Dedifferentiated amniotic fluid mesenchymal stem cell (primary cell): Measurements from ENCODE around the gene DOCK3.
"Not testable (repeated sequence)": the region's sequence is repeated elsewhere in the genome, so short reads cannot be mapped to it uniquely, and the experiment has no call there.

ENCODE experiments used
- DNase-seq: peaks from one replicate; pipeline ENCODE4 v3.0.0-alpha.2; 2016; ENCODE audit errors: extremely low spot score

DOCK3 gene

DNA sequence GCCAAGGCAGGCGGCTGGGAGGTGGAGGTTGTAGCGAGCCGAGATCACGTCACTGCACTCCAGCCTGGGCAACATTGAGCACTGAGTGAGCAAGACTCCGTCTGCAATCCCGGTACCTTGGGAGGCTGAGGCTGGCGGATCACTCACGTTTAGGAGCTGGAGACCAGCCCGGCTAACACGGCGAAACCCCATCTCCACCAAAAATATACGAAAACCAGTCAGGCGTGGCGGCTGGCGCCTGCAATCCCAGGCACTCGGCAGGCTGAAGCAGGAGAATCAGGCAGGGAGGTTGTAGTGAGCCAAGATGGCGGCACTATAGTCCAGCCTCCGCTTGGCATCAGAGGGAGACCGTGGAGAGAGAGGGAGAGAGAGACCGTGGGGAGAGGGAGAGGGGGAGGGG, 129.6 kb downstream of the DOCK3 start:
- not testable (repeated sequence) for DNase-seq

- DNase-seq: no peak
These were observed 130.6 kb downstream of the DOCK3 start for GRCh38 chr3:50805321-50805720.

DNA sequence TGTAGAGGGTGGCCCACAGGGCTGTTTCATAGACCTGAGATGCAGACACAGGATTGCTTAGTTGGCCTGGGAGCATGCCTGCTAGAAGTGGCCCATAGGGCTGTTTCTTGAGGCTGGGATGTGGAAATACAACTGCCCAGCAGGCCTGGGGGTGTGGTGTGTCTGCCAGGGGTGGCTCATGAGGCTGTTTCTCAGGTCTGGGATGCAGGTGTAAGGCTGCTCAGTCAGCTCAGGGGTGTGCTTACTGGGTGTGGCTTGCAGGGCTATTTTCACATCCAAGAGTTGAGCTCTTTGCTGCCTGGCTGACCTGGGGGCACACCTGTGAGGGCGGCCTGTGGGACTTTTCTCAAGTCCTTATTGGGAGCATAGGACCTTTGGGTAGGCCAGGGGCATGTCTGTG, 131.3 kb downstream of the DOCK3 start:
- no peak for DNase-seq

- DNase-seq: no peak
These were observed 132.1 kb downstream of the DOCK3 start for GRCh38 chr3:50806806-50807205.

GRCh38 chr3:50807266-50807665, 132.5 kb downstream of the DOCK3 start:
- DNase-seq: no peak

GRCh38 chr3:50811893-50812292, 137.2 kb downstream of the DOCK3 start:
- no peak for DNase-seq

GRCh38 chr3:50815844-50816243, 141.1 kb downstream of the DOCK3 start:
- DNase-seq: no peak

DNA sequence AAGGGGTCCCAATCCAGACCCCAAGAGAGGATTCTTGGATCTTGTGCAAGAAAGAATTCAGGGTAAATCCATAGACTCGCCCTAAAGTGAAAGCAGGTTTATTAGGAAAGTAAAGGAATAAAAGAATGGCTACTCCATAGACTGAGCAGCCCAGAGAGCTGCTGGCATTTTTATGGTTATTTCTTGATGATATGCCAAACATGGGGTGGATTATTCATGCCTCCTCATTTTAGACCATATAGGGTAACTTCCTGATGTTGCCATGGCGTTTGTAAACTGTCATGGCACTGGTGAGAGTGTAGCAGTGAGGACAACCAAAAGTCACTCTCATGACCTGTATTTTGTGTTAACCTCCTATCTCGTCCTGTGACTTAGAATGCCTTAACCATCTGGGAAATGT, 142.2 kb downstream of the DOCK3 start:
- no peak for DNase-seq

DNA sequence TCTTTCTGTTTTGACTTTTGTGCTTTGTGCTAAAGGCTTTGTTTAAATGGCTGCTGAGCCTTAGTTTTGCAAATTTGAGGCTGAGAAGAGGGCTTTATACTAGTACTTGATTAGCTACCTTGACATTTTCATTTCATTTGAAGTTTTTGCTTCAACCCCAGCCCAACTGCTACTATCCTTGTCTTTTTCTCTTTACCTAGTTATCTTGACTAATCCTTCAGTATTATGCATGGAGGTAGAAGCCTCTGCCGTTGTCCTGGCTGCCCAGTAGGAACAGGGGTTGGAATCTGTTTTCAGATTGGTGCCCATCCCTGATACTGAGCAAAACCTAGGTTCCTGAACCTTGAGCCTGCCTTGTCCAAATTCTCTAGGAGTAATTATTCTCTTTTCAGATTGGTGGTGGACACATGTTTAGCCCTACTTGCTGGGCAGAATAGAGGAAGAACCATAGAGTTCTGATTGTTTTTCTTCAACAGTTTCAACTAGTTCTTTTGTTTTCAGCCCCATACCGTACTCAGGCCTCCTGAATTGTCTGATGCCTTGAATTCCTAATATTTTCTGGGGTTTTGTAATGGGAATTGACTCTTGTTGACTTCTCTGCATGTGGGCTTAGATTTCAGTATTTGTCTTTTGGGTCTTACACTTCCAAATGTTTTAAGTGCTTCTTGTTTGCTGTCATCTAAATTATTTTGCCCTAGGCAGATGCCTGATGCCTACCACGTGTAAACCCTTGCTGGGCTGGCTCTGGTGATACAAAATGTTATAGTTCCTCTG, 143.2 kb downstream of the DOCK3 start:
- DNase-seq: no peak

DNA sequence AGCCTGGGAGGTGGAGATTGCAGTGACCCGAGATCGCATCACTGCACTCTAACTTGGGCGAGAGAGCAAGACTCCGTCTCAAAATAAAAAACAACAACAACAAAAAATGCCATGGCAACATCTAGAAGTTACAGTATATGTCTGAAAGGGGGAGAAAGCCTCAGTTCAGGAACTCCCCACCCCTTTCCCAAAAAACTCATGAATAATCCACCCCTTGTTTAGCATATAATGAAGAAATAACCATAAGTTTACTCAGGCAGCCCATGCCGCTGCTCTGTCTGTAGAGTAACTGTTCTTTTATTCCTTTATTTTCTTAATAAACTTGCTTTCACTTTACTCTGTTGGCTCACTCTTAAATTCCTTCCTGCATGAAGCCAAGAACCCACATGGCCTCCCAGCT, 145.2 kb downstream of the DOCK3 start:
- DNase-seq: no peak

DNA sequence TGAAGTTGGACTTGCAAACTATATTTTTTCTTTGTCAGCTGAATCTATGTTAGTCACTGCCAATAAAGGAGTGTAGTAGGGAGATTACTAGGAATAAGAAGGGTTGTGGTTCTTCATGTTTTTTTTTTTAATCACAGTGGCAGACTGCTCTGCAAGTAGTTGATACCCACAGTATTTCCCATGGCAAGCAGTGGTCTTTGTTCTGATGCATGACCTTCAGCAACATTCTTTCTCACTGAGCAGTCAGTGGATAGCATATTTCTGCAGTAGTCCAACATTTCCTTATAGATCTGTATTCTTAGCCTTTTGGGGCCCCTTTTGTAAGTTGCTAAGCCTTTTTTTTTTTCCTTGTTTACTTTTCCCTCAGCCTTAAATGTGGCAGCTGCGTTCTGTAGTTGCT, 151.1 kb downstream of the DOCK3 start:
- DNase-seq: no peak

GRCh38 chr3:50830451-50830850, 155.7 kb downstream of the DOCK3 start:
- no peak for DNase-seq

DNA sequence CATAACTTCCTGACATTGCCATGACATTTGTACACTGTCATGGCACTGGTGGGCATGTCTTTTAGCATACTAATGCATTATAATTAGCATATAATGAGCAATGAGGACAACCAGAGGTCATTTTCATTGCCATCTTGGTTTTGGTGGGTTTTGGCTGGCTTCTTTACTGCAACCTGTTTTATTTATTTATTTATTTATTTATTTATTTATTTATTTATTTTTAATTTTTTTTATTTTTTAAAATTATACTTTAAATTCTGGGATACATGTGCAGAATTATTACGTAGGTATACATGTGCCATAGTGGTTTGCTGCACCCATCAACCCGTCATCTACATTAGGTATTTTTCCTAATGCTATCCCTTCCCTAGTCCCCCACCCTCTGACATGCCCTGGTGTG, 156.3 kb downstream of the DOCK3 start:
- DNase-seq: not testable (repeated sequence)

- DNase-seq: no peak
These were observed 166.3 kb downstream of the DOCK3 start for GRCh38 chr3:50840983-50841489.

GRCh38 chr3:50848308-50848707, 173.6 kb downstream of the DOCK3 start:
- DNase-seq: no peak

DNA sequence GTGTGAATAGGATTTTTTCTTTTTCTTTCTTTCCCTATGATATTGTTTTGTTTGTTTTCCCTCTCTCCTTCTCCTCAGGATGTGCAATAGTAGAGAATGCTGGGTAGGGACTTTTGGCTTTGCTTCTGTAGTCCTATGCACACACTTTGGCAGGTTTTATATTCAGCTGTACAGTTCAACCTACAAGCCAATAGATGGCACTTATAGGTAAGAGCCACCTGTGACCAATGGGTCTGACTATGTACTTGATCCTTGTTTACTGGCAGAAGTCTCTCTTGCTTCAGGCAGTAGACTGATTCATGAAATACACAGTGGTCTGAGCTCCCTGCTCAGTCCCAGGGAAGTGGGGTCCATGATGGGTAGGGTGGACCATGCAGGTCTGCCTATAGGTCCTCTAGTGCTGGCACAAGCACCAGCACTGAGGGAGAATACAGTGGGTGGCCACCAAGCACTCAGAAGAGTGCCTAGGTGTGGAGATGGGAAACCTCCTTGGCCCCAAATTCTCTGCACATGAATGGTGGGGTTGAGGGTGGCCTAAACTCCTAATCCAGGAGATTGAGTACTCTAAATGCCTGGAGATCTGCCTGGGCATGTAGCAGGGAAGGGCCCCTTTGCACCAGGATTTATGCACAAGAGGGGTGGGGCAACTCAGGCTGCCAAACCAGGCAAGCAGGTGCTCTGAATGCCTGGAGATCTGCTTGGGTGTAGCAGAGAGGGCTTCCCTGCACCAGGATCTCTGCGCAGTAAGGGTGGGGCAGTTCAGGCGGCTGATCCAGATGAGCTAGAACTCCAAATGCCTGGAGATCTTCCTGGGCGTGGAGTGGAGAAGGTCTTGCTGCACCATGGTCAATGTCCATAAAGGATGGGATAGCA, 176.1 kb downstream of the DOCK3 start:
- no peak for DNase-seq

DNA sequence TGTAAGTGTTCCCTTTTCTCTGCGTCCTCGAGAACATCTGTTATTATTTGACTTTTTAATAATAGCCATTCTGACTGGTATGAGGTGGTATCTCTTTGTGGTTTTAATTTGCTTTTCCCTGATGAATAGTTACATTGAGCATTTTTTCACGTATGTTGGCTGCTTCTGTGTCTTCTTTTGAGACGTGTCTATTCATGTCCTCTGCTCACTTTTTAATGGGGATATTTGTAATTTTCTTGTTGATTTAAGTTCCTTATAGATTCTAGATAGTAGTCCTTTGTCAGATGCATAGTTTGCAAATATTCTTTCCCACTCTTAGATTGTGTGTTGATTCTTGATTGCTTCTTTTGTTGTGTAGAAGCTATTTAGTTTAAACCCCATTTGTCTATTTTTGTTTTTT, 179.2 kb downstream of the DOCK3 start:
- no peak for DNase-seq

- DNase-seq: no peak
These were observed 187.5 kb downstream of the DOCK3 start for GRCh38 chr3:50862221-50862620.

DNA sequence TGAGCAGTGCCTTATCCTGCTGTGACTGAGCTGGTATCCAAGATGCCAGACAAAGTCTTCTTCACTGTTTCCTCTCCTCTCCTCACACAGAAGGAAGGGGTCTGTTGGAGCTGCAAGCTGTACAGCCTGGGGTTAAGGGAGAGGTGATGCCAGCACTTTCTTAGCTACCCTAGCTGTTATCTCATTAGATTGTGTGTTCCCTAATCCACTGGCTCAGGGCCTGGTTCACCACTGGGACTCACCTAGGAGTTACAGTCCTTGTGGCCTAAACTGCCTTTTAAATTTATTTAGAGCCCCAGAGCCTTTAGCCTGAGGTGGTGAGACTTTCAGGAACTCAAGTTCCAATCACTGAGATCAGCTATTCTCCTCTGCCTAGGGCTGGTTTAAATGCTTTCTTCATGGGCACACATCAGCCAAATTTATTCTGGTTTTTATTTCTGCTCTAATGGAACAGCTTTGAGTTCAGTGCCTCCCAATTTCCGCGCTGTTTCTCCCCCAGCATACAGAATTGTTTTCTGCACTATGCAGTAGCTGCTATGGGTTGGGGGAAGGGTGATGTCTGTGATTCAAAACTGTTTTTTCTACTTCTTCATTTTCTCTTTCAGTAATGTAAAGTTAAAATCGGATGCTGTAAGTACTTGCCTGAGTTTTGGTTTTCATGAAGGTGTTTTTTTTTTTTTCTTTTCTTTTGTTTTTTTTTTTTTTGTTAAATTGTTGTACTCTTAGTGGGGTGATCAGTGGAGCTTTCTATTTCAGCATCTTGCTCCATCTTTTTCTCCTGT, 198.8 kb downstream of the DOCK3 start:
- DNase-seq: no peak

DNA sequence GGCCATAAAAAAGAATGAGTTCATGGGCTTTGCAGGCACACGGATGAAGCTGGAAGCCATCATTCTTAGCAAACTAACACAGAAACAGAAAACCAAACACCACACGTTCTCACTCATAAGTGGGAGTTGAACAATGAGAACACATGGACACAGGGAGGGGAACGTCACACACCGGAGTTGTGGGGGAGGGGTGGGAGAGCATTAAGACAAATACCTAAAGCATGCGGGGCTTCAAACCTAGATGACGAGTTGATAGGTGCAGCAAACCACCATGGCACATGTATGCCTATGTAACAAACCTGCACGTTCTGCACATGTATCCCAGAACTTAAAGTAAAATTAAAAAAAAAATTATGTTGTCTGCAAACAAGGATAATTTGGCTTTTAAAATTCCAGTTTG, 200.1 kb downstream of the DOCK3 start:
- DNase-seq: not testable (repeated sequence)

- no peak for DNase-seq
These were observed 202.2 kb downstream of the DOCK3 start for GRCh38 chr3:50876947-50877346.

GRCh38 chr3:50882733-50883132, 208.0 kb downstream of the DOCK3 start:
- not testable (repeated sequence) for DNase-seq
